Activated B cell treated with CpG ODN at 0.5 μM for 24 hours (primary cell): ENCODE data around the gene USH1G. TPM values are rescaled to one million over a fixed set of nuclear protein-coding genes. Genes with fewer than 3 reads are reported as not detected.

ENCODE experiments used
- ATAC-seq: fragments of 200-7000 bp; cut with Tn5 transposase; one replicate; pipeline ENCODE4 v1.10.0; 2021; ENCODE audit warnings: low read depth, mild to moderate bottlenecking, moderate library complexity
- CTCF ChIA-PET: fragments of 350-600 bp; sonication (Branson Sonifier 250); formaldehyde crosslinking; loops from one replicate; lab custom pipeline; 2021; ENCODE audit warnings: antibody characterized with exemption; lab: Charles Lee
- POLR2A ChIA-PET: fragments of 350-600 bp; sonication (Branson Sonifier 250); formaldehyde crosslinking; loops from one replicate; lab custom pipeline; 2021; ENCODE audit warnings: antibody characterized with exemption; lab: Charles Lee
- DNase-seq: peaks from one replicate; pipeline ENCODE4 v3.0.0; 2022
- H3K27ac Mint-ChIP-seq: one replicate; pipeline ENCODE4 v1.8.0; 2020; ENCODE audit warnings: mixed read lengths
- H3K27me3 Mint-ChIP-seq: one replicate; pipeline ENCODE4 v1.8.0; 2021; ENCODE audit warnings: mixed read lengths
- H3K36me3 Mint-ChIP-seq: one replicate; pipeline ENCODE4 v1.8.0; 2021; ENCODE audit warnings: low read depth, mixed read lengths
- H3K4me1 Mint-ChIP-seq: one replicate; pipeline ENCODE4 v1.8.0; 2021; ENCODE audit warnings: mixed read lengths
- H3K4me3 Mint-ChIP-seq: one replicate; pipeline ENCODE4 v1.8.0; 2020; ENCODE audit warnings: mild to moderate bottlenecking, mixed read lengths
- H3K9me3 Mint-ChIP-seq: one replicate; pipeline ENCODE4 v1.8.0; 2020; ENCODE audit warnings: mixed read lengths
- intact Hi-C: fragments of 100-400 bp; cut with micrococcal nuclease; formaldehyde crosslinking; loops from one replicate; pipeline ENCODE4 v1.15.1; 2024
- total RNA-seq: library from RNA; stranded (reverse); gene quantifications from 2 replicates; pipeline ENCODE4 v1.2.3, GENCODE V29; 2022
- TF ChIP-seq, protein P1 (sequence below): fragments of 200-600 bp; IDR thresholded peaks from one replicate; pipeline ENCODE4 v1.8.0; 2022; ENCODE audit warnings: antibody characterized with exemption, mild to moderate bottlenecking

Gene USH1G
- total RNA-seq, 1 donor from 2014 or later: not detected

DNA sequence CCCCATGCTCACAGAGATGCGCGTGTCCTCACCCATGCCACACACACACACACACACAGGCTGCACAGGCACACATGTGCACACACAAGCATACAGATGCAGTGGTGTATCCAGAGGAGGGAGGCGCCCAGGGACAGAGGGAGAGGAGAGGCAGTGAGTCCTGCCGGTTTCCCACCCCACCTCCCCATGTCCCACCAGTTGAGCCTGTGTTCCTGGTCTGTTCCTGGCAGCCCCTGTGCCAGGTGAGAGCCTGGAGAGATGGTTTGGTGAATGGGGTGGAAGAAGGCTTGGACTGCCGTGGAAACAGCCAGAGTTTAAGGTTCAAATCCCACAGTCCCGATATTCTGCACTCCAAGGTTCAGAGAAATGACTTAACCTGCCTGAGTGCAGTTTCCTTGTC lies 19.4 kb downstream of the USH1G start:
- Mint-ChIP-seq H3K9me3 (no peaks in the 10 kb centered on the region), H3K27ac (no peak overlapping the region), H3K4me3 (no peak overlapping the region), H3K27me3 (peaks cover 40% of the 10 kb centered on the region), H3K4me1 (no peaks in the 10 kb centered on the region), H3K36me3 (no peaks in the 10 kb centered on the region)
- CTCF ChIA-PET: no interaction called here
- intact Hi-C loops: loop anchor here (5.0 kb wide), 1 partner anchor 34 kb away; the partner anchor contains the start of gene OTOP3
- TF ChIP-seq, protein P1, sequence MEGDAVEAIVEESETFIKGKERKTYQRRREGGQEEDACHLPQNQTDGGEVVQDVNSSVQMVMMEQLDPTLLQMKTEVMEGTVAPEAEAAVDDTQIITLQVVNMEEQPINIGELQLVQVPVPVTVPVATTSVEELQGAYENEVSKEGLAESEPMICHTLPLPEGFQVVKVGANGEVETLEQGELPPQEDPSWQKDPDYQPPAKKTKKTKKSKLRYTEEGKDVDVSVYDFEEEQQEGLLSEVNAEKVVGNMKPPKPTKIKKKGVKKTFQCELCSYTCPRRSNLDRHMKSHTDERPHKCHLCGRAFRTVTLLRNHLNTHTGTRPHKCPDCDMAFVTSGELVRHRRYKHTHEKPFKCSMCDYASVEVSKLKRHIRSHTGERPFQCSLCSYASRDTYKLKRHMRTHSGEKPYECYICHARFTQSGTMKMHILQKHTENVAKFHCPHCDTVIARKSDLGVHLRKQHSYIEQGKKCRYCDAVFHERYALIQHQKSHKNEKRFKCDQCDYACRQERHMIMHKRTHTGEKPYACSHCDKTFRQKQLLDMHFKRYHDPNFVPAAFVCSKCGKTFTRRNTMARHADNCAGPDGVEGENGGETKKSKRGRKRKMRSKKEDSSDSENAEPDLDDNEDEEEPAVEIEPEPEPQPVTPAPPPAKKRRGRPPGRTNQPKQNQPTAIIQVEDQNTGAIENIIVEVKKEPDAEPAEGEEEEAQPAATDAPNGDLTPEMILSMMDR: no peak
- ATAC-seq (no peak), DNase-seq (no peak)
- POLR2A ChIA-PET: no interaction called here

DNA sequence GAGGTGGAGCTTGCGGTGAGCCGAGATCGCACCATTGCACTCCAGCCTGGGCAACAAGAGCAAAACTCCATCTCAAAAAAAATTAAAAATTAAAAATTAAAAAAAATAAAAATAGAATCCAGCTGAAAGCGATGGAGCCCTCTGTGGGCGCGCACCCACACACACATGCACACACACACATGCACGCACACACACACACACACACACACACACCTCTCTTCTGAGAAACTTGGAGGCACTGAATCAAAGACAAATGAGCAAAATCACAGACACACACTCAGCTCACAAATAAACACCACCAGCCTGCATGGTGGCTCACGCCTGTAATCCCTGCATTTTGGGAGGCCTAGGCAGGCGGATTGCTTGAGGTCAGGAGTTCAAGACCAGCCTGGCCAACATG lies 20.0 kb downstream of the USH1G start:
- no peaks in the 10 kb centered on the region for H3K36me3 Mint-ChIP-seq
- CTCF ChIA-PET: no interaction called here
- TF ChIP-seq, protein P1: no peak
- POLR2A ChIA-PET: no interaction called here
- no peaks in the 10 kb centered on the region for H3K4me1 Mint-ChIP-seq
- intact Hi-C loops: loop anchor here (5.0 kb wide), 1 partner anchor 34 kb away; the partner anchor contains the start of gene OTOP3
- no peak for ATAC-seq
- no peak for DNase-seq
- H3K9me3 Mint-ChIP-seq: no peaks in the 10 kb centered on the region
- no peak overlapping the region for H3K4me3 Mint-ChIP-seq
- H3K27ac Mint-ChIP-seq: no peak overlapping the region
- H3K27me3 Mint-ChIP-seq: peaks cover 40% of the 10 kb centered on the region

DNA sequence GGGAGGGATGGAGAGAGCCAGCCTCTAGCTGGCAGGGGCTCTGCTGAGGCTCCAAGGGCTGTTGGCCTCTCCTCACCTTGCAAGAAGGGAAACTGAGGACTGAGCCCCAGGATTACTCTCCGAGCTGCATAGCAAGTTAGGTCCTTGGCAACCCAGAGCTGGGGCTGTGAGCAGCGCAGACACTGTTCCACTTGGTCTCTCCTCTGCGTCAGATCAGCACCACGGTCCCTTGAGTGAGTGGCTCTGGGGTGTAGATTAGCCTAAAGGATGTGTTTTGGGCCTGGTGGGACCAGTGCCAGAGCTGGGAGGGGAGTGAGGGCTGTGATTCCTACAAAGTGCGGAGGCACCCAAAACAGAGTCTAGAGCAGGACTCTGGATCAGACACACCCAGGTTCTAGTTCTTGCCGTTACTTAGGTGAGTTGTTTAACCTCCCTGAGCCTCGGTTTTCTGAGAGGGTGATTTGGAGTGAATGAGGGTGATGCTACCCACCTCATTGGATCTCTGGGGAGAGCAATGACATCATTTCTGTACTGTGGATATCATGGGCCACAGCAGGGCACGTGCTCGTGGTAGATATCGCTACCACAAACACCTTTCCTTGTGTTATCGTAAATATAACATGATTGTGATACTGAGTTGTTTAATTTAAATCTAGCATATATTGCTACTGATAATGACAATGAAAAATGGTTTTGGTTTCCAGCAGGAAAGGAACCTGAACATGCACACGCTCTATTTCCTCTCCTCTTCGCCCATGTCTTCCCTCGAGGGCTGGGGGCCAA lies 21.5 kb downstream of the USH1G start:
- H3K36me3 Mint-ChIP-seq: no peaks in the 10 kb centered on the region
- H3K27me3 Mint-ChIP-seq: peaks cover 39% of the 10 kb centered on the region
- no peak overlapping the region for H3K27ac Mint-ChIP-seq
- TF ChIP-seq, protein P1: no peak
- no peaks in the 10 kb centered on the region for H3K4me1 Mint-ChIP-seq
- intact Hi-C loops: loop anchor here (5.0 kb wide), 1 partner anchor 36 kb away; the partner anchor contains the start of gene OTOP3
- ChIA-PET CTCF (no interaction called here), POLR2A (no interaction called here)
- ATAC-seq: no peak
- no peaks in the 10 kb centered on the region for H3K9me3 Mint-ChIP-seq
- DNase-seq: no peak
- H3K4me3 Mint-ChIP-seq: no peak overlapping the region

GRCh38 chr17:74900208-74900607 lies 22.8 kb downstream of the USH1G start:
- Mint-ChIP-seq H3K27ac (no peak overlapping the region), H3K4me3 (no peak overlapping the region), H3K36me3 (no peaks in the 10 kb centered on the region), H3K9me3 (no peaks in the 10 kb centered on the region), H3K27me3 (peaks cover 37% of the 10 kb centered on the region), H3K4me1 (no peaks in the 10 kb centered on the region)
- POLR2A ChIA-PET: no interaction called here
- intact Hi-C loops: loop anchor here (5.0 kb wide), 1 partner anchor 37 kb away; the partner anchor contains the start of gene OTOP3
- CTCF ChIA-PET: no interaction called here
- no peak for ATAC-seq
- TF ChIP-seq, protein P1: no peak
- no peak for DNase-seq

DNA sequence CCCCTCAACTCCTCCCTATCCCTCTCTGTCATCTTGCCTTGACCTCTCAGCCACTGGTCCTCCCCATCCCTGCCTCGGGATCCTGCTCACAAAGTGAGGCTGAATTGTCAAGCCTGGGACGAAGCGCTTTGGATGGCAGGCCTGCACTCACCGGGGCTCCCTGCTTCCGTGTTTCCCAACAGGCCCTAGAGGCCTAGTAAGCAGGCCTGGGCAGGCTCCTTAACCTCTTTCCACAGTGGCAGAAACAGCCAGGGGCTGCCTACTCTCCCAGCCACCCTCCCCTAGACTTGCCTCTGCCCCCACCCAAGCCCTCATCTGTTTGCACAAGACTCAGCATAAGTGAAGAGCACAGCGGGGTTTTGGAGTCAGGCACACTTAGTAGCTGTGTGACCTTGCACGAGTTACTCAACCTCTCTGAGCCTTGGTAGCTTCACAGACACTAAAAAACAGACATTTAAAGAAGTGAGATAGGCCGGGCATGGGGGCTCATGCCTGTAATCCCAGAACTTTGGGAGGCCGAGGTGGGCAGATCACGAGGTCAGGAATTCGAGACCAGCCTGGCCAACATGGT lies 24.6 kb downstream of the USH1G start:
- Mint-ChIP-seq H3K4me3 (no peak overlapping the region), H3K27me3 (peaks cover 34% of the 10 kb centered on the region), H3K27ac (no peak overlapping the region), H3K4me1 (peaks cover 4% of the 10 kb centered on the region), H3K36me3 (no peaks in the 10 kb centered on the region), H3K9me3 (no peaks in the 10 kb centered on the region)
- ATAC-seq (no peak), DNase-seq (no peak)
- CTCF ChIA-PET: no interaction called here
- TF ChIP-seq, protein P1: no peak
- POLR2A ChIA-PET: no interaction called here
- intact Hi-C loops: no loop called here
